SK-N-SH (cell line): ENCODE data around the gene DBX2. TPM values are rescaled to one million over a fixed set of nuclear protein-coding genes. Genes with fewer than 3 reads are reported as not detected.

Source experiments
- CTCF ChIA-PET: fragments of 300-600, 350-600 bp; formaldehyde crosslinking; extraction: SDS; loops from one replicate; lab custom pipeline; 2021; lab: Yijun Ruan, JAX
- POLR2A ChIA-PET: fragments of 350-600 bp; sonication (Branson Sonifier 250); formaldehyde crosslinking; extraction: SDS; loops from one replicate; lab custom pipeline; 2020; ENCODE audit warnings: antibody characterized with exemption, inconsistent platforms; lab: Yijun Ruan, JAX
- DNase-seq: peaks from one replicate; pipeline ENCODE4 v3.0.0; 2012
- H2AFZ ChIP-seq: fragments of 200-600 bp; sonication (generic); 2 replicates; pipeline ENCODE4 v1.8.1; 2016; ENCODE audit warnings: antibody characterized with exemption, mild to moderate bottlenecking, low read depth
- H3F3A ChIP-seq: fragments of 200-600 bp; sonication (generic); replicated peaks from 2 replicates; pipeline ENCODE3; 2016; ENCODE audit warnings: antibody characterized with exemption, mild to moderate bottlenecking; ENCODE audit not compliant: insufficient read depth
- H3K27ac ChIP-seq, 2 experiments: fragments of 200-500 bp in 1 of 2; fragments of 200-600 bp in 1 of 2; sonication (Bioruptor generic) in 1 of 2; sonication (generic), shearing (Covaris generic) in 1 of 2; 2 replicates each; pipeline versions ENCODE4 v1.5.1 to v1.6.1; 2014 to 2016; ENCODE audit warnings: low read depth in 2 of 2, inconsistent platforms in 1 of 2, low read length in 1 of 2, mild to moderate bottlenecking in 1 of 2, mixed read lengths in 1 of 2
- H3K27me3 ChIP-seq: fragments of 200-600 bp; sonication (generic), shearing (Covaris generic); 2 replicates; pipeline ENCODE4 v1.6.1; 2016; ENCODE audit warnings: mixed run types; ENCODE audit not compliant: insufficient read depth
- H3K36me3 ChIP-seq, 2 experiments: fragments of 200-500 bp in 1 of 2; fragments of 200-600 bp in 1 of 2; sonication (Bioruptor generic) in 1 of 2; sonication (generic) in 1 of 2; replicated peaks in 1 of 2; 2 replicates each; pipeline versions ENCODE3 to v1.5.1; 2014 to 2016; ENCODE audit warnings: low read length in 1 of 2, mild to moderate bottlenecking in 1 of 2; ENCODE audit not compliant: insufficient read depth in 2 of 2, control insufficient read depth in 1 of 2
- H3K4me1 ChIP-seq, 2 experiments: fragments of 200-500 bp in 1 of 2; fragments of 200-600 bp in 1 of 2; sonication (Bioruptor generic) in 1 of 2; sonication (generic), shearing (Covaris generic) in 1 of 2; 2 replicates each; pipeline versions ENCODE4 v1.5.1 to v1.6.1; 2014 to 2016; ENCODE audit warnings: low read depth in 1 of 2, low read length in 1 of 2, mixed run types in 1 of 2; ENCODE audit not compliant: insufficient read depth in 2 of 2, control insufficient read depth in 1 of 2
- H3K4me2 ChIP-seq: fragments of 200-600 bp; sonication (generic), shearing (Covaris generic); 2 replicates; pipeline ENCODE4 v1.6.1; 2017; ENCODE audit warnings: mixed run types
- H3K4me3 ChIP-seq, 2 experiments: fragments of 200-500 bp in 1 of 2; fragments of 200-600 bp in 1 of 2; sonication (Bioruptor generic) in 1 of 2; sonication (generic), shearing (Covaris generic) in 1 of 2; 2 replicates each; pipeline versions ENCODE4 v1.5.1 to v1.8.1; 2014 to 2016; ENCODE audit warnings: low read depth in 2 of 2, inconsistent platforms in 1 of 2, low read length in 1 of 2, mild to moderate bottlenecking in 1 of 2, mixed read lengths in 1 of 2, moderate library complexity in 1 of 2
- H3K79me2 ChIP-seq: fragments of 200-600 bp; sonication (generic); 2 replicates; pipeline ENCODE4 v1.8.1; 2017; ENCODE audit warnings: mild to moderate bottlenecking; ENCODE audit not compliant: insufficient read depth
- H3K9ac ChIP-seq: fragments of 200-600 bp; sonication (generic); 2 replicates; pipeline ENCODE4 v1.6.1; 2017; ENCODE audit warnings: mixed run types
- H3K9me2 ChIP-seq: fragments of 200-600 bp; sonication (generic); 2 replicates; pipeline ENCODE4 v1.6.1; 2017; ENCODE audit warnings: mixed run types
- H3K9me3 ChIP-seq: fragments of 200-600 bp; sonication (generic); 2 replicates; pipeline ENCODE4 v1.6.1; 2017; ENCODE audit warnings: mixed run types, mild to moderate bottlenecking, moderate library complexity
- H4K20me1 ChIP-seq: fragments of 200-600 bp; sonication (generic); 2 replicates; pipeline ENCODE4 v1.6.1; 2017; ENCODE audit warnings: mild to moderate bottlenecking, mixed run types; ENCODE audit not compliant: insufficient read depth
- CHD2 ChIP-seq: fragments of 150-350 bp; IDR thresholded peaks from 2 replicates; pipeline ENCODE4 v1.6.1; 2018; ENCODE audit warnings: low read length; ENCODE audit not compliant: partially characterized antibody
- EP300 ChIP-seq, 2 experiments: IDR thresholded peaks; 2 replicates each; pipeline versions ENCODE4 v1.4.0 to v1.6.1; 2012; ENCODE audit warnings: borderline replicate concordance in 1 of 2, low read depth in 1 of 2, low read length in 1 of 2
- FOXJ3 ChIP-seq: sonication (generic); formaldehyde crosslinking; IDR thresholded peaks from 2 replicates; pipeline ENCODE4 v1.5.1; 2020; ENCODE audit warnings: mild to moderate bottlenecking, missing genetic modification reagents
- FOXM1 ChIP-seq: IDR thresholded peaks from 2 replicates; pipeline ENCODE4 v1.4.0; 2012; ENCODE audit warnings: low read depth, mild to moderate bottlenecking
- GATA2 ChIP-seq: sonication (generic); formaldehyde crosslinking; IDR thresholded peaks from 2 replicates; pipeline ENCODE4 v1.5.0; 2020; ENCODE audit warnings: mild to moderate bottlenecking, missing genetic modification reagents
- MEF2A ChIP-seq: IDR thresholded peaks from 2 replicates; pipeline ENCODE4 v1.4.0; 2012; ENCODE audit warnings: low read depth, borderline replicate concordance
- NFIC ChIP-seq: IDR thresholded peaks from 2 replicates; pipeline ENCODE4 v1.4.0; 2012; ENCODE audit warnings: borderline replicate concordance
- NRF1 ChIP-seq: IDR thresholded peaks from 2 replicates; pipeline ENCODE4 v1.6.1; 2012; ENCODE audit warnings: low read depth, mild to moderate bottlenecking, low read length
- POLR2AphosphoS5 ChIP-seq: IDR thresholded peaks from 2 replicates; pipeline ENCODE4 v1.6.1; 2012; ENCODE audit warnings: low read depth, low read length
- RAD21 ChIP-seq: IDR thresholded peaks from 2 replicates; pipeline ENCODE4 v1.6.1; 2012; ENCODE audit warnings: mild to moderate bottlenecking, low read length
- RCOR1 ChIP-seq: fragments of 150-350 bp; IDR thresholded peaks from 2 replicates; pipeline ENCODE4 v1.6.1; 2017; ENCODE audit warnings: antibody characterized with exemption, low read length
- SIN3A ChIP-seq: IDR thresholded peaks from 2 replicates; pipeline ENCODE4 v1.6.1; 2012; ENCODE audit warnings: low read depth, mild to moderate bottlenecking, low read length, moderate library complexity, borderline replicate concordance
- TEAD4 ChIP-seq: IDR thresholded peaks from 2 replicates; pipeline ENCODE4 v1.4.0; 2012; ENCODE audit warnings: mild to moderate bottlenecking, borderline replicate concordance; ENCODE audit not compliant: insufficient read depth
- YY1 ChIP-seq: IDR thresholded peaks from 2 replicates; pipeline ENCODE4 v1.4.0; 2012; ENCODE audit warnings: low read depth, mild to moderate bottlenecking
- WGBS: methylation state at CpG from one replicate; pipeline ENCODE4 v1.1.6; 2017; ENCODE audit warnings: low lambda C conversion rate; 5-methylcytosine and 5-hydroxymethylcytosine counted together
- polyA plus RNA-seq, 3 experiments: library from polyadenylated mRNA; depleted of rRNA; stranded (reverse); fragments of >200 nt; gene quantifications; 2 replicates each; pipeline ENCODE4 v1.2.3, GENCODE V29; 2012
- TF ChIP-seq, protein P1 (sequence below): fragments of 150-350 bp; IDR thresholded peaks from 2 replicates; pipeline ENCODE4 v1.6.1; 2016; ENCODE audit warnings: mild to moderate bottlenecking, low read depth, low read length
- TF ChIP-seq, protein P2 (sequence below): IDR thresholded peaks from 2 replicates; pipeline ENCODE4 v1.4.0; 2012; ENCODE audit warnings: low read depth, borderline replicate concordance
- TF ChIP-seq, protein P3 (sequence below): fragments of 150-350 bp; IDR thresholded peaks from 2 replicates; pipeline ENCODE4 v1.6.1; 2017; ENCODE audit warnings: antibody characterized with exemption, low read length, low read depth, borderline replicate concordance

The DBX2 gene
- polyA plus RNA-seq, 1 of the 3 experiments (the other 2 are of a cell fraction), result not detected

DNA sequence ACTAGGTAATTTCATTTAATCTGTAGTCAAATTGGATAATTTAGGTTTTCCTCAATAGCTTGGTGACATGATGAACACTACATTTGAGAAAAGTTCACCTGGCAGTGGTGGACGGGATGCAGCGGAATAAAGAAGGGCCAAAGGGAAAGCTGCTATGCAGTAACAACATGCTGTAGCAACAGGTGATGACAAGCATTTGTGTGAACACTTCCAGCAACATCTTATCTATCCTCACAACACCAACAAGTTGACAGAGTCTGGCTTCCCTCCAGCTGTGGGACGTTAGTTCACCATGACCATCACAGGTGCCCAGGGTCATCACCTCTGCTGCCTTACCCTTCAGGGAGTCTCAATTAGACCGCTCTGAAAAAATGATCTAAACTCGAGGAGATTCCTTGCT lies 8.3 kb downstream of the DBX2 start:
- Histone ChIP-seq H3K79me2 (no peaks in the 10 kb centered on the region), H3K27me3 (no peaks in the 10 kb centered on the region), H3K9ac (no peak overlapping the region), H3K4me3 (no peak overlapping the region), H3K9me3 (no peaks in the 10 kb centered on the region), H3K4me2 (no peak overlapping the region), H3K36me3 (no peaks in the 10 kb centered on the region), H2AFZ (no peak overlapping the region), H3K9me2 (no peaks in the 10 kb centered on the region), H3K27ac (no peak overlapping the region), H3K4me1 (no peaks in the 10 kb centered on the region), H4K20me1 (no peaks in the 10 kb centered on the region), H3F3A (no peaks in the 10 kb centered on the region)
- POLR2A ChIA-PET, result no interaction called here
- 25% methylated on average over 4 of the region's 5 CpGs for WGBS
- CTCF ChIA-PET, result no interaction called here
- TF ChIP-seq CHD2 (no peak), RAD21 (no peak), RCOR1 (no peak)
- TF ChIP-seq, protein P1, sequence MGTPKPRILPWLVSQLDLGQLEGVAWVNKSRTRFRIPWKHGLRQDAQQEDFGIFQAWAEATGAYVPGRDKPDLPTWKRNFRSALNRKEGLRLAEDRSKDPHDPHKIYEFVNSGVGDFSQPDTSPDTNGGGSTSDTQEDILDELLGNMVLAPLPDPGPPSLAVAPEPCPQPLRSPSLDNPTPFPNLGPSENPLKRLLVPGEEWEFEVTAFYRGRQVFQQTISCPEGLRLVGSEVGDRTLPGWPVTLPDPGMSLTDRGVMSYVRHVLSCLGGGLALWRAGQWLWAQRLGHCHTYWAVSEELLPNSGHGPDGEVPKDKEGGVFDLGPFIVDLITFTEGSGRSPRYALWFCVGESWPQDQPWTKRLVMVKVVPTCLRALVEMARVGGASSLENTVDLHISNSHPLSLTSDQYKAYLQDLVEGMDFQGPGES, result no peak
- no peak for DNase-seq

DNA sequence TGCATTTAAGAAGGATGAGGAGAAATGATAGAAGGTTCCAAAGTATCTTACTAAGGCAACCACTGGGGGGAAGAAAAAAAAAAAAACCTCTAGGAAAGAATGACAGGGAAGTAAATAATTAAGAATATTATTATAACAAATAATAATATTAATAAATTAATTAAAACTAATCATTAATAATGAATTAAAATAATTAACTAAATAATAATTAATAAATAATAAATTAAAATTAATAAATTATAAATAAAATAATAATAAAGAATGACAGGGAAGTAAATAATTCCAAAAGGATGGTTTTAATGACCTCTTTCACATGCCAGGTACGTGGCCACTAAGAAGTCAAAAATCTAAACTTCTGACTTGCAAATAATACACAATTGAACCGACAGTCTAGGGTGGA lies 9.9 kb downstream of the DBX2 start:
- no peaks in the 10 kb centered on the region for H3K36me3 ChIP-seq
- no peaks in the 10 kb centered on the region for H3K27me3 ChIP-seq
- H2AFZ ChIP-seq, result no peak overlapping the region
- H3K9me2 ChIP-seq, result no peaks in the 10 kb centered on the region
- H3K4me2 ChIP-seq, result no peak overlapping the region
- H3K27ac ChIP-seq, result no peak overlapping the region
- no peak for DNase-seq
- no peaks in the 10 kb centered on the region for H3F3A ChIP-seq
- TF ChIP-seq, protein P2, sequence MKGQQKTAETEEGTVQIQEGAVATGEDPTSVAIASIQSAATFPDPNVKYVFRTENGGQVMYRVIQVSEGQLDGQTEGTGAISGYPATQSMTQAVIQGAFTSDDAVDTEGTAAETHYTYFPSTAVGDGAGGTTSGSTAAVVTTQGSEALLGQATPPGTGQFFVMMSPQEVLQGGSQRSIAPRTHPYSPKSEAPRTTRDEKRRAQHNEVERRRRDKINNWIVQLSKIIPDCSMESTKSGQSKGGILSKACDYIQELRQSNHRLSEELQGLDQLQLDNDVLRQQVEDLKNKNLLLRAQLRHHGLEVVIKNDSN, result no peak
- TF ChIP-seq YY1 (no peak), TEAD4 (no peak), POLR2AphosphoS5 (no peak), GATA2 (CRISPR knock-in tag) (no peak), EP300 (IDR thresholded peaks at IDR 0.05; ENCODE audit: borderline replicate concordance in 1 of 2, low read depth in 1 of 2, low read length in 1 of 2) (no peak), CHD2 (no peak), NFIC (no peak), FOXM1 (no peak), MEF2A (no peak), SIN3A (no peak), NRF1 (no peak), FOXJ3 (CRISPR knock-in tag) (no peak)
- TF ChIP-seq, protein P3, sequence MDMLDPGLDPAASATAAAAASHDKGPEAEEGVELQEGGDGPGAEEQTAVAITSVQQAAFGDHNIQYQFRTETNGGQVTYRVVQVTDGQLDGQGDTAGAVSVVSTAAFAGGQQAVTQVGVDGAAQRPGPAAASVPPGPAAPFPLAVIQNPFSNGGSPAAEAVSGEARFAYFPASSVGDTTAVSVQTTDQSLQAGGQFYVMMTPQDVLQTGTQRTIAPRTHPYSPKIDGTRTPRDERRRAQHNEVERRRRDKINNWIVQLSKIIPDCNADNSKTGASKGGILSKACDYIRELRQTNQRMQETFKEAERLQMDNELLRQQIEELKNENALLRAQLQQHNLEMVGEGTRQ, result no peak
- no peaks in the 10 kb centered on the region for H3K79me2 ChIP-seq
- ChIA-PET POLR2A (no interaction called here), CTCF (interaction anchor here (0.6 kb wide), 2 partner anchors 264 to 702 kb away, joined by 3 read pairs; no protein-coding TSS in a partner anchor)
- no peak overlapping the region for H3K9ac ChIP-seq
- no peaks in the 10 kb centered on the region for H3K9me3 ChIP-seq
- no peak overlapping the region for H3K4me3 ChIP-seq
- H3K4me1 ChIP-seq, result no peaks in the 10 kb centered on the region
- 20% methylated on average over 2 of the region's 2 CpGs for WGBS
- no peaks in the 10 kb centered on the region for H4K20me1 ChIP-seq
